GM21786 (cell line): ENCODE measurements around the gene SORCS1.

ENCODE experiments used
- ATAC-seq: cut with Tn5 transposase; IDR thresholded peaks from one replicate; pipeline ENCODE4 v1.9.1; 2021; ENCODE audit not compliant: unreplicated experiment

Gene SORCS1

DNA sequence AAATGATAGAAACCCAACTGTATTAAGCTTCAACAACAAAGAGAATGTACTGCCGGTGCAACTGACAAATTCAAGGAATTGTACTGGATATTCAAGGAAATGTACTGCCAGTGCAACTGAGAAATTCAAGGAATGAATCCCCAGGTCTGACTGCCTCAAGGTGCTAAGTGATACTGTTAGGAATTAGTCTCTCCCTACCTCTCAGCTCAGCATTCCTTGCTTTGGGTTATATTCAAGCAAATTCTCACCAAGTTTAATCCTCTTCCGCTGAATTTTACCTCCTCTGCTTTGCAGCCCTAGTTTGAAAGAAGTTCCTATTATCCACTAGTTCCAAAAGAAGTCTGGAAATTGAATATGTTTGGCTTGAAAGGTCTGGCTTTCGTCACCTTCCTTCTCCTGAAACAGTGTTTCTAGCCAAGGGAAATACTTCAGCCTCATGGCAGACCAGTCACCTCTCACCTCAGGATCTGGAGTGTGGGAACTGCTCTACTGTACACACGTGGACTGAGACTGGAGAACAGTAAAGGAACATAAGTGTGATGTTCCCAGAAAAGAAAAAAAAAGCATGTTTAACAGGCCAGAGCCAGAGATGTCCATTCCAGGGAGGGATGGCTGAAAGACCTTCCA is 60.4 kb downstream of the SORCS1 start:
- ATAC-seq, result no peak

DNA sequence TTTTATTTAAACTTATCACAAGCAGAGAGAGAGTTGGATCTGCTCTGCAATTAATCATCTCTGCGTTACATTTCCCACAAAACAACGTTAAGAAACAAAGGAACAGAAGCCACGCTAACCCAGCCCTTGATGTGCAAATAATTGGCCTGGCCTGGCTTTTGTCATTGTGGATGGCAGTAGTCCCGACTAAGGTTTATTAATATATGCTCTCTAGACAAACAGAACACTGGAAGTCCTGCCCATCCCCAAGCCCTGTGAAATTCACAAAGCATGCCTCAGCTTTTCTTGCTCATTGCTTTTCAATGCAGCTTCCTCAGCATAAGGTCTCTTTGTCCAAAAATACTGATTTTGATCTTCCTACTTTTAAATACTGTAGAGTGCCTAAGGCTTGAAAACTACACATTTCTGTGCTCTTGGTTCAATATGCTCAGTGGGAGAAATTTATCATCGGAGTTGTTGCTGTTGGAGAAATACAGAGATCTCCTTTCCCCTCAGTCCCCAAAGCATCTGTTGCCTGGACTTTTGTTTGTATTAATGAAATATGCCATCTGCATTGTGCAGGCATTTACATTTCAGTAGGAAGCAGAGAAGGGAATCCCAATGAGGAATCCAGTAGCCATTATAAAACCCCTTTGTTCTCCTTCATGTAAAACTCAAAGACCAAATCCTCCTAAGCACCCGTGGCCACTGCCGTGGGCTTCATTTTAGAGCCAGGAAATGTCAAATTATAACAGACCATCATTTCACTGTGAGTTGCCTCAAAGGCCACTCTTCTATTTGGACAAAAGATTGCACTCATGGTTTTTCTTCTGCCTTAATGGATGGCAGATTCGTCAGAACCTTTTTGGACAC is 61.1 kb downstream of the SORCS1 start:
- no peak for ATAC-seq

DNA sequence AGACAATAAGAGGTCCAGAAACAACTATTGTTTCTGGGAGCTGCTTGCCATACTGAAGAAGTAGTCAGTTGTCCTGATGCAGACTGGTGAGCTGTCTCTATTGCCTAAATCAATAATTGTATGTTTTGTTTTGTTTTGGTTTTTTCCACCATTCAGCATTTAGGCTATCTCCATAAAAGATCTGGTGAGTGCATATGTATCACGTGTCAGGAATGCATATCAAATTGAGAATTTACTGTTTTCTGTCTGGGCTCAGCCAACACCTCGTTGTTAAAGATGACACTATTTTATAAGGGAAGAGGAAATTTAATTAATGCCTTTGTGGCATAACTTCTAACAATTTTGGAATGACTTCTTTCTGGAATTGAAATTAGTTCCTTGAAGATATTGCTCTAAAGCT is 66.2 kb downstream of the SORCS1 start:
- ATAC-seq, result no peak

DNA sequence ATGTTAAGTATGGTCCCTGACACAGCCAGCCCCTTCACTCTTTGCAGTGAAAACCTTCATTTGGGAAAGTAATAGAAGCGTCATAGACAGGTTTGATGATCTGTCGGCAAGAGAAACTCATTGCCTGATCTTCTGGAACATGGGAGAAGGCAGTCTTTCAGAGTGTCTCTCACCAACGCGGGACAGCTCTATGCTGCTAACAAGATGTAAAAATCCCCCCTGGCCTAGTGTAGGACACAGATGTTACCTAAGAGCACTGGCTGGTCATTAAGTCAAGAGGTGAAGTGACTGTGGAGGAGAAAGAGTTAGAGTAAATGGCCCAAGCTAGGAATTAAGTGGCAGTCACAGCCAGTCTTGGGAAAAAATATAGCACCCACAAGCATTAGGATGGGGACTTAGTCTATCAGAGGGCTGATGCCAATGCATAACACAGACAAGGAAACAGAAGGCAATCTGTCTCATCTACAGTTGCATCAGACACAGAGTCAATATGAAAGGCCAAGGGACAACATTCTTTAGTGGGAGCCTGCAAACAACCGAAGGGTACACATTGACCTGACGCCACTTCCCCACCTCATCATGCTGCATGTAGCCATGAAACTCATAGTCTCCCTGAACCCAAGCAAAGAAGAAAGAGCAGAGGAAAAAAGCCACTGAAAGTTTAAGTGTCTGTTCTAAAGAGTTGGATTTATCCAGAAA is 69.5 kb downstream of the SORCS1 start:
- ATAC-seq, result no peak

DNA sequence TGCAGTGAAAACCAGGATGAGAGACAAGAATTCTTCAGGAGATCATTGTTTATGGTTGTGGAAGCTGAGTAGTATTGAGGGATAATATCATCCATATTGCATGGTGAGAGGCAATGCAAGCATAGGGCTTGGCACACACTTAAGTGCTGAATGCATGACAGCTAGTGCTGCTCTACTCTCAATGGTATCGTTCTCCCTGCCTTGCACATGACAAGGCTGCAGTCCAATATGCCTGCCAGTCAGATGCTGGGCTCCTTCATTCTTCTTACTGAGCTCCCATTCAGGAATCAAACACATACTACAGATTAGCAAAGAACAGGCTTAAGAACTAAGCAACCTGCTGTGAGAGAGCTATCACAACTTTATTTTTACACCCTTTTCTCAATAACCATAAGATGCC is 72.2 kb downstream of the SORCS1 start:
- no peak for ATAC-seq

DNA sequence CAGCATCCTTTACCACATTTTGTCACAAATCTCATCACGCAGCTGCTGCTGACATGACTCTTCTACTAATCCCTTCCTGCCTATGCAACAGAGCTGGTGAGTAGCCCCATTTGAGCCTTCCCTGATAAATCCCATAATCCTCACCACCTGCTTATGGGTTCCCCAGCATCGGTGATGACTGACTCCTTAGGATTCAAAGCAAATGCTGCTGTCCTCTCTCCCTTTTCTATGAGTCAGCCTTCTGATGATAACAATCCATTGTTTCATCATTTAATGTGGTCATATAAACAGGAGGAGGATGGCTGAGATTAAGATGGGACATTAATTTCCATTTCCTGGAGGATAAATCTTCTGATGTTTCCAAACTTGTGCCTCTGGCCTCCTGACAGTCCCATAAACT is 73.4 kb downstream of the SORCS1 start:
- no peak for ATAC-seq

DNA sequence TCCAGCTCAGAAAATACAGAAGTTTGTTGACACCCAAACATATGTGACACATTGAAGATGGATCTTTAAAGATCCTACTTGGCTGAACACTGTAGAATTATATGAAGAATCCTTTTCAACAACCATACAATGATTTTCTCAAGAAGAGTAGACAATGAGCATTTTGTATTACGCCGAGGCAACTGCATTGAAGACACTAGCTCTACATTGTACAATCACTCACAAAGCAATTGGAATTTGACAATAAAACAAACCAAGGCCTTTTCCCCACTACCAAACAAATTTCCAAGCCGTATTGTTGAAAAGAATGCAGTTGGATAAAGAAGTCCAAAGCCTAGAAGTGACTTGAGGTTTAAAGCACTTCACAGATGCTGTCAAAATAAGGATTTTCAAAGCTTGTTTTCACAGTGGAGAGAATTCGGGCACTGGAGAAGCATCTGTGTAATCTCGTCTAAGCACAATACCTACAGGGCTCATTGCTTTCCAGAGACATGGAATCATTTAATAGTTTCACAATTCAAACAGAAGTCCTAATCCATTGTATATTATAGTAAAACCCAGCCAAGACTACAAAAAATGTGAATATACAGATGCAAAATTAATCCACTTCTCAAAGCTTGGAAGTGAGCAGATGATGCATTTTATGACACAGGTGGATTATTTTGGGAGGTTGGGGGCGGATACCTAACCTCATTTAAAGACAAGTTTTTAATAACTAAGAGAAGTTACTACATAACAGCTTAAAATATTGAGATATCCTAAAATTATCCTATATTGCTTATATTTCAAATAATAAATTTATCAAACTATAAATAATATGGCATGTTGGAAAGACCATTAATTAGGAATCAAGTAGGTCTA is 78.6 kb downstream of the SORCS1 start:
- no peak for ATAC-seq

DNA sequence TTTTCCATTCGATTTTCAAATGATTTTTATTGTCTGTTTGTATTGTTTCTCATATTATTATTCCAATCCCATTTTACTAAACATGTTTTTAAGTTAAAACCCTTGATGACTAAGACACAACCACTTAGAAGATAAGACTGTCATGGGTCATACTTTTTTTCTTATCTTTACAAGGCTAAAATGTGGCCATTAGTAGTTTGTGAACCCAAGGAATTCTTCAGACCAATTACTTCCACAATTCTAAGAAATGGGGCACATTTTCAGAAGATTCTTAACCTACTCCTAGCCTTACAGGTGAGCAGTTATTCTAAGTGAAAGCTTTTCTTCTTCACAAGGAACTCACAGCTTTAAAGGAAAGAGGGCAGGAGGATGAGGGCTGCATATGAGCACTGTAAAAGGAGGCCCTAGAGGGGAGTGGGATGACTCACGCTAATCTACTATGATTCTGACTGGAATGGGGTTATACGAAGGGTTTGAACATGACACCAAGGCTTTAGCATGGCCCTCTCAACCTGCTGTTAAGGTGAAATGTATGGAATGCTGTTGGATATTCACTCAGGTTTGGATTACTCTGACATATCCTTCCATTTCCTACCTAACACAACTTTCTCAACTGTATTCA is 81.0 kb downstream of the SORCS1 start:
- no peak for ATAC-seq

DNA sequence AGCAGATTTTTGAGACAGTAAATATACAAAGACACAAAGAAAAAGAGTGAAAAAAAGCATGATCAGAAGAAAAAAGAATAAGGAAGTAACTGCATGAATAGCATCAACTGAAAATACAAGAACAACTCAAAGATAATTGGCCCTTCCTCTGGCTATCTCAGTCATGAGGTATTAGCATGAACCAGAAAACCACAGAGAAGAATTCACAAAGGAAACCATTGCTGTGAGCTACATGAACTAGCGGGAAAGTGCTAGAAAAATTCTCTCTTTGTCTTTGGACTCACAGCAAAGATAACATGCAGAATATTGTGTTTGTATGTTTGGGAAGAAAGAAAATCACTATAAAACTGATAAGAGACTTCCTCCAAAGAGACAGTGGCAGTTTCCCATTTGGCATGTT is 82.9 kb downstream of the SORCS1 start:
- ATAC-seq, result no peak

DNA sequence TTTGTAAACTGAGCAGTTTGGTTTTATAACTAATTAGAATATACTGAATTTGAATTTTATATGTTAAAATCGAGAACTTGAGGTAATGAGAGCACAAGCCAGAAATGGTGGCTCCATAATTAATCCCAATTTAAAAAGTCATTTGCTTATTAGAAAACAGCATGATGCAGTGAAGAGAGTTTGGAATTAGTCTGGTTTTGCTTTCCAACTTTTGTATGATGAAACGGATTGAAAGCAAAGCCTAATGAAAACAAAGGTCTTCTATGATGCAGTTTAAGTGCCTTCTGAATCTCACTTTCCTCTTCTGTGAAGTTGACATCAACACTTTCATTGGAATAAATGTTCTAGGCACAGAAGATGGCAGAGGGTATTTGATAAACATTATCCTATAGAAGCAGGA is 89.4 kb downstream of the SORCS1 start:
- ATAC-seq, result no peak

DNA sequence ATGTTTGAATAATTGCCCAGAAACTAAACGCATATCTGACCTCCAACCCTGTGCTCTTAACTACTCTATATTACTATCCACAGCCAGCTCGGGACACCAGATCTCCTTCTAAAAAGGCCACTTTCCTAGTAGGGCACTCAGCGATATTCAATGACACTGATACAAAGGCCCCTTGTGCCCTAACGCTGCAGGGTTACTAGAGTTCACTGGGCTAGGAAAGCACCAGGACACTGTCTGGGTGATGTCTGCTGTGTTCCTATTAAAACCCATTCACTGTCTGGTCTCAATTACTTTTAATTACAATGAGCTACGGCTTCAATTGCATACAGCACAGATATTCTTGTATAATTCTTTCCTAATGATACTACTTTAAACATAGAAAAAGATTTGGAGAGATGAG is 91.7 kb downstream of the SORCS1 start:
- ATAC-seq, result no peak

DNA sequence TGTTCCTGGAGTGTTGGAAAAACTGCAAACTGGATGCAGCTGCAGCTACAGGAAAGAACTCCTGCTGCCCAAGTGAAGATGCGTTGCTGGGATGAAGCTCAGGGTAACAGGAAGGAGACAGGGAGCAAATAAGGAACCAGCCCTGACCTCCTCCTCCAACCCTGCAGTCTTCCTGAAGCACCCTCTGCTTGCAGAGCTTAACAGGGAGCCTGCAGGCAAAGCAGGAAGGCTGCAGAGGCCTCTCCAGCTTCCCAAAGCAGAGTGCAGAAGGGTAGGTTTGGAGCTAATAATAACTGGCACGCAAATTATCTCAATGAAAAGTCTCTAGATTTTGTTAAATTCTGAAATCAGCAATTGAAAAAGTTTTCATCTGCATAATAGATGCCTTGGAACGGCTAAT is 92.5 kb downstream of the SORCS1 start:
- no peak for ATAC-seq

DNA sequence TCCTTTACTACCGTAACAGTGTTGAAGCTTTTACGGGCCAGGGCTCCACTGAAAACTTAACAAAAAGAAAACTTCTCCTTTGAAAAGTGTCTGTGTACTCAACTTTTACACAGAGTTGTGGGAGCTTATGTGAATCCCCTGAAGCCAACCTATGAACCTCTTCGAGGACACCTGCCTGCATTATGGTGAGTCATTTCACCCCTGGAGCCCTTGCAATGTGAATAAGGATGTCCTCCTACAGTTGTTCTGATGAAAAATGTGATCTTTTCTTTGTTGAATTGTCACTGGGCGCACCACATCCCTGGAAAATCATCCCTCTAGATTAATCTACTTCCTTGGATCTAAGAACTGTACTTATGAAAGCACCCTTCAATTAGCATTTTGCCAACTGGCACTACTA is 93.2 kb downstream of the SORCS1 start:
- no peak for ATAC-seq

DNA sequence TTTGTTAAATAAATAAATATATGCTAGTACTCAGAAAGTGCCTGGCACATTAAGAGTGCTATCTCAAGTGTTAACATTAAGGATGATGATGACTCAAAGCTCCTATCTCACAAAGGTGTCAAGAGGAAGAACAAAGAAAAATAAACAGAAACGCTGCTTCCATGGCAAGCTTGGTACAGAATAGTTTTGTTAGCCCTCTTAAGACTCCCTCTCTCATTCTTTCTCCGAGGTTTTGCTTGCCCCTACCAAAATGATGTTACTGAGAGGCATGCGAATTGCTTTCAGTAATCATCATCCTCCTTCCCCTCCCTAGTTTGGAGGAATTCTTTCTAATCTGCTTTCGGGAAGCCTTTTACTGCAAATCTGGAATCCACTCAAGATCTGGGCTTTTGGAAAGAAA is 96.7 kb downstream of the SORCS1 start:
- no peak for ATAC-seq

DNA sequence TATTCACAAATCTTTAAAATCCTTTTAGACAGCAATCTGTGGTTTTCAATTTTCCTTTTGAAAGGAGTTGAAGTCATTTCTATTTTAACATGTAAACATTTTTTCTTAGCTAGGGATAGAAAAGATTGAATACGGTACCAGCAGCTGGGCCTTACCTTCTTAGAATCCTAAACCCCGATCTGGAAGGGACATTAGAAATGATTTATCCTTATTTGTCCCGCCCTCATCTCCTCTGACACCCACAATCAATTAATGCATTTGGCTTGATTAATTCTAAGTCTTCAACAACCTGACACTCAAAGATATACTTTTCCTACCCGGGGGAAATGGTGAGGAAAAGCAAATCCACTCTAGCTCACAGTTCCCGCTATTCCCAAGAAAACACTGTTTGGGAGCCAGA is 100.4 kb downstream of the SORCS1 start:
- no peak for ATAC-seq

DNA sequence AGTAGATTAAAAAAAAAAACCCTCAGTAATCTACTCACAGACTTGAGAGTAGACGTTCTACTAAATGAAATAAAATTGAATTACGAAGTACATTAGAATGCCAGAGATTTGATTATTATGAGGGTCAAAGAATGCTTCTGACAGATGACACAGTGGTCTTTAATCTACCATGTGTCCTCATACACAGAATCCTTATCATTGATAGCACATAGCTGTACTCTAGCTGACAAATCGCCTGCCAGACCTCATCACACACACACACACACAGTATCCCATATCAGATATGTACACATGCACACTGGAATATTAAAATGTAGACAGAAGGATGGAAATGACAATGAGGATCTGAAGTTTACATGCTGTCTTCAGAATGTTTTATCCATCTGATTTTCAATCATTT is 104.6 kb downstream of the SORCS1 start:
- no peak for ATAC-seq

DNA sequence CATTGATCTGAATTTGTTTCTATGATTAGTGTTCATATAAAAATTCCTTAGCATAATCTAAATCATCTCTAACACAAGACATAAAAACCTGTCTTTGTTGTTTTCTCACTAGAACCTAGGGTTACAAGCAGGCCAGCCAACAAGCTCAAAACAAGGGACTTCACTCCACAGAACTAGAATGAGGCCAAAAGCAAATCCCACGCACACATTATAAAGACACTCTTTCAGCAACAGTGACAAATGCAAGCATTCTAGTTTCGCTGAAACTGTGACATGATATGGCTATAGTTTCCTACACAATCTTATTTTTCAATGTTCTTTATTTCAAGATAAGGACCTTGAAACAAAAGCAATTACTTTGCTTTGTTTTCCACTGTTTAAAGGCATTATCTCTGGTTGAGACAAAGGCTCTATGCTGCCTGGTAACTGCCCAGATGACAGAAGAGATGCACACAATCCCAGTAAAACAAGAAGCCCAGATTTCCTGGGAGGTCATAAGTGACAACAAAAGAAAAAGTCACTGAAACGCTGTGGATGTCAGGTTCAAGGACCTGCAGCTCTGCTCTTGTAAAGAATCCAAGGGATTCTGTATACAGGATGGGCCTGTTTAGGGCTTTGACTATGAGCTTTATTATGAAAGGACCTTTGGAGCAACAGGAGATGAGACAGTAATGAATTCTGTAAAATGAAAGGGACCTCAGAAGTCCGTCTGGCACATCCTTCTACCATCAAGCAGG is 105.3 kb downstream of the SORCS1 start:
- ATAC-seq, result no peak

DNA sequence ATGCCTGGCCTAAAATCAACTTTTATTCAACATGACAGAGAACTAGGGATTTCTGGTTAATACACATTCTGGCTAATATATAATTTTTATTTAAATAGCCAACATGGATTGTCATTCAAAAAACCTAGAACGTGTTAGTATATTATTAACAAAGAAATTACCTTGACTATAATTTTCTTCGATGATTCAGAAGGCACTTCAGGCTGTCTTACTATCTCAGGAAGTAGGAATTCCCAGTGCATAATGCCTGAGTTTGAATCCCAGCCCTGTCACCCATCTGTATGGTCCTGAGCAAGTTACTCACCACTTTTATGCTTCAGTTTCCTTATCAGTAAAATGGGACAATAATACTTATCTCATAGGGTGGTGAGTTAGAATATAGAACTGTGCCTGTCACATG is 106.2 kb downstream of the SORCS1 start:
- ATAC-seq, result no peak

DNA sequence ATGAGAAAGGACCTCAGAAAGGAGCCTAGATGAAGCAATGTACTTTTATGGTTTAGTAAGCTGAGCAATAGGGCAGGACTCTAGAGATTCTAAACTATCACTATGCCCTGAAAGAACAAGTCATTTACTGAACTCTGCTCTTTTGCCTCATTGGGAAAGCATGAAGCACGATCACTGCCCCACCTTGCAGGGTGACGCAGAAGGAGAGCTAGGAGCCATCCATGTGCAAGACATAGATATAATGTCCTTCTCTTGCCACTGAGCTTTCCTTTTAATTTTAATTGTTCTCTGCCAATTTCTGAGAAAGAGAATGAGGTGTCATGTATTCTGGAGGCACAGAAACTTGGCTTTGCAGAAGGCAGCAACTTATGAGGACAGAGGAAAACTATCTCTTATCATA is 108.3 kb downstream of the SORCS1 start:
- no peak for ATAC-seq
